Left colon (tissue), 2 donors: ENCODE results near the gene CENPI. TPM values are rescaled to one million over a fixed set of nuclear protein-coding genes. Genes with fewer than 3 reads are reported as not detected.

Experiments
- total RNA-seq, 2 donors: library from RNA; stranded (reverse); fragmentation: NEBNext Ultra II Directional; extraction: Animal tissue kit (Norgen Biotek cat#: 25700); gene quantifications; one replicate each; pipeline ENCODE4 v1.2.1, GENCODE V29; 2021
- donor health status: DM: no; HTN: no; CAD: no.
- donor health status: DM: yes; HTN: yes; CAD: no.

CENPI gene
- total RNA-seq, 2 donors from 2014 or later: 2.0 to 5.6 TPM

Other genes starting within 250 kb of the CENPI start
- gene NOX1, start 223.8 kb upstream of the CENPI start, total RNA-seq: 100 to 1,000 TPM in 1 of 2 donors, 10 to 100 TPM in 1; 94.9 to 103 TPM
- 1 to 10 TPM; 2.1 to 2.3 TPM for gene XKRX, start 169.3 kb upstream of the CENPI start, total RNA-seq
- gene ARL13A, start 128.5 kb upstream of the CENPI start, total RNA-seq: not detected
- 10 to 100 TPM; 22.8 to 29.9 TPM for gene TRMT2B, start 46.1 kb upstream of the CENPI start, total RNA-seq
- 1 to 10 TPM in 1 of 2 donors, under 1 TPM in 1; 0.76 to 3.9 TPM for gene TMEM35A, start 19.3 kb upstream of the CENPI start, total RNA-seq
- gene DRP2, start 121.6 kb downstream of the CENPI start, total RNA-seq: under 1 TPM; 0.21 to 0.73 TPM
- under 1 TPM in 1 of 2 donors, not detected in 1; 0.20 TPM for gene TAF7L, start 193.1 kb downstream of the CENPI start, total RNA-seq